Keratinocyte (primary cell): ENCODE data around the gene NUMBL. TPM values are rescaled to one million over a fixed set of nuclear protein-coding genes. Genes with fewer than 3 reads are reported as not detected.

Experiments used
- DNase-seq: peaks from one replicate; pipeline ENCODE4 v3.0.0-alpha.2; 2011; ENCODE audit warnings: low read depth, missing footprints, low spot score
- FAIRE-seq: peaks from 2 replicates; lab custom pipeline; 2011; peaks lifted over from hg19 to GRCh38; lab: Jason Lieb, UNC
- H2AFZ ChIP-seq: 2 replicates; pipeline ENCODE4 v1.6.0; 2012; ENCODE audit warnings: low read length, control low read depth, inconsistent platforms; ENCODE audit not compliant: control insufficient read depth
- H3K27ac ChIP-seq: 2 replicates; pipeline ENCODE4 v1.5.1; 2011; ENCODE audit warnings: low read length; ENCODE audit not compliant: control insufficient read depth, insufficient read depth
- H3K27me3 ChIP-seq: 3 replicates; pipeline ENCODE4 v1.6.0; 2011; ENCODE audit warnings: low read length; ENCODE audit not compliant: control insufficient read depth, insufficient read depth; ENCODE audit errors: extremely low read depth
- H3K36me3 ChIP-seq, 2 experiments: 2 replicates in 1 of 2; 3 replicates in 1 of 2; pipeline ENCODE4 v1.5.1; 2011; ENCODE audit warnings: low read length in 2 of 2, mild to moderate bottlenecking in 1 of 2; ENCODE audit not compliant: control insufficient read depth in 2 of 2, insufficient read depth in 2 of 2; ENCODE audit errors: extremely low read depth in 1 of 2
- H3K4me1 ChIP-seq: 3 replicates; pipeline ENCODE4 v1.5.1; 2011; ENCODE audit warnings: low read length; ENCODE audit not compliant: control insufficient read depth, insufficient read depth; ENCODE audit errors: extremely low read depth
- H3K4me2 ChIP-seq: 3 replicates; pipeline ENCODE4 v1.6.0; 2011; ENCODE audit warnings: low read depth, low read length; ENCODE audit not compliant: control insufficient read depth, insufficient read depth; ENCODE audit errors: extremely low read depth
- H3K4me3 ChIP-seq, 3 experiments: fragments of 200-600 bp in 1 of 3; sonication (generic) in 1 of 3; 2 replicates in 2 of 3; 3 replicates in 1 of 3; pipeline ENCODE4 v1.5.1; 2011 to 2016; ENCODE audit warnings: low read length in 3 of 3, mild to moderate bottlenecking in 3 of 3, control low read depth in 2 of 3, inconsistent platforms in 1 of 3, low read depth in 1 of 3, mixed read lengths in 1 of 3, mixed run types in 1 of 3, moderate library complexity in 1 of 3; ENCODE audit not compliant: control insufficient read depth in 2 of 3, insufficient read depth in 2 of 3; ENCODE audit errors: extremely low read depth in 1 of 3
- H3K79me2 ChIP-seq: 2 replicates; pipeline ENCODE4 v1.6.0; 2012; ENCODE audit warnings: low read length; ENCODE audit not compliant: control insufficient read depth, insufficient read depth
- H3K9ac ChIP-seq: 3 replicates; pipeline ENCODE4 v1.6.0; 2011; ENCODE audit warnings: low read length; ENCODE audit not compliant: control insufficient read depth, insufficient read depth; ENCODE audit errors: extremely low read depth
- H3K9me1 ChIP-seq: 3 replicates; pipeline ENCODE4 v1.6.0; 2011; ENCODE audit warnings: low read length; ENCODE audit not compliant: control insufficient read depth, insufficient read depth; ENCODE audit errors: extremely low read depth
- H3K9me3 ChIP-seq: 2 replicates; pipeline ENCODE4 v1.5.1; 2012; ENCODE audit warnings: low read depth, low read length; ENCODE audit not compliant: control insufficient read depth
- H4K20me1 ChIP-seq: 3 replicates; pipeline ENCODE4 v1.6.0; 2011; ENCODE audit warnings: low read length; ENCODE audit not compliant: control insufficient read depth, insufficient read depth; ENCODE audit errors: extremely low read depth
- EZH2 ChIP-seq: IDR thresholded peaks from one replicate; pipeline ENCODE4 v1.6.1; 2012; ENCODE audit warnings: inconsistent platforms, mild to moderate bottlenecking, low read length, moderate library complexity
- dilution Hi-C: fragments of 300-500 bp; cut with MboI; formaldehyde crosslinking; loops from one replicate; pipeline ENCODE4 v1.7.0; 2020; ENCODE audit warnings: low sequenced_read_pairs; ENCODE audit not compliant: extremely low pct_ligation_motif_present
- polyA plus RNA-seq, 5 experiments: library from polyadenylated mRNA; depleted of rRNA in 3 of 5; stranded (reverse) in 3 of 5; stranded (forward) in 1 of 5; unstranded in 1 of 5; fragments of >200 nt; gene quantifications; 1 replicate in 1 of 5; 2 replicates in 3 of 5; 3 replicates in 1 of 5; pipeline versions ENCODE4 v1.2.1 to v1.2.3, GENCODE V29; 2011 to 2012; ENCODE audit warnings: missing spikeins in 2 of 5, low read depth in 1 of 5, low replicate concordance in 1 of 5
- TF ChIP-seq, protein P1 (sequence below), 3 experiments: IDR thresholded peaks in 1 of 3; conservative IDR thresholded peaks in 1 of 3; optimal IDR thresholded peaks in 1 of 3; 2 replicates in 2 of 3; 3 replicates in 1 of 3; pipeline versions ENCODE3 to v1.5.1; 2011; ENCODE audit warnings: low read length in 3 of 3, mild to moderate bottlenecking in 3 of 3, moderate library complexity in 2 of 3, control low read depth in 1 of 3, inconsistent platforms in 1 of 3; ENCODE audit not compliant: insufficient read depth in 2 of 3; ENCODE audit errors: extremely low read depth in 1 of 3

NUMBL gene
- polyA plus RNA-seq, 1 donor (not counting 4 experiments of a cell fraction or from before 2014, with no cell fraction given) = 5.7 TPM

DNA sequence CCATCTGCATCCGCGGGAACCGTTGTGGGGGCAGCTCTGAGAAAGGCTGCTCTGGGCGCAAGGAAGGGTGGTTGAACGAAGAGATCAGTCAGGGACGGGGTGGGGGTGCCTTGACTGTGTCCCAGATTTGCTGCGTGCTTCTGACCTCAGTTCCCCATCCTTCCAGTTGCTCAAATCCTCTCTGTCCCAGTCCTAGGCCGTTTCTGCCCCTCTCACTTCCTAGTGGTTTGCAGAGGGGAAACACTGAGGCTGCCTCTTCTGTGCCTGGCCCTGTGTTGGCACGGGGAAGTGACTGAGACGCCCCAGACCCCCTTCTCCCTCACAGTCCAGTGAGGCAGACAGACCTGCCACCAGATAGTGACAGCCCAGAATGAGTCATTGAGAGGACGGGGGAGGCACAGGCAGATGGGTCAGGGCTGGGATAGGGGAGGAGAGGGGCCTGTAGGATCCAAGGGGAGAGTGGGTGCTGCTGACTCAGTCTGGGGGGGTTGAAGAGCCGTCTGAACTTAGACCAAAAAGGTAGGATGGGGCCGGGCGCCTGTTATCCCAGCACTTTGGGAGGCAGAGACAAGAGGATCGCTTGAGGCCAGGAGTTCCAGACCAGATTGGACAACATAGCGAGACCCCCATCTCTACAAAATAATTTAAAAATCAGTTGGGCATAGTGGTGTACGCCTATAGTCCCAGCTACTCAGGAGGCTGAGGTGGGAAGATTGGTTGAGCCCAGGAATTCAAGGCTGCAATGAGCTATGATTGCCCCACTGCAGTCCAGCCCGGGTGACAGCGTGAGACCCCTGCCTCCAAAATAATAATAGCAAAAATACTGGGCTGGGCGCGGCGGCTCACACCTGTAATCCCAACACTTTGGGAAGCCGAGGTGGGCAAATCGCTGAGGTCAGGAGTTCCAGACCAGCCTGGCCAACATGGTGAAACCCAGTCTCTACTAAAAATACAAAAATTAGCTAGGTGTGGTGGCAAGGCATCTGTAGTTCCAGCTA is 26.5 kb downstream of the NUMBL start:
- Histone ChIP-seq H3K79me2 (no peaks in the 10 kb centered on the region), H3K27ac (no peak overlapping the region), H3K4me2 (peak overlapping the region; percentile 84), H3K36me3 (peaks cover 2 to 5% of the 10 kb centered on the region in 2 experiments), H3K4me3 (peak overlapping the region in 1 of 3 experiments; percentile 64), H3K4me1 (peaks cover 14% of the 10 kb centered on the region), H3K9me1 (no peaks in the 10 kb centered on the region), H3K9me3 (no peaks in the 10 kb centered on the region), H3K27me3 (no peaks in the 10 kb centered on the region), H4K20me1 (no peaks in the 10 kb centered on the region), H3K9ac (no peak overlapping the region), H2AFZ (no peak overlapping the region)
- no peak for FAIRE-seq
- dilution Hi-C loops = no loop called here
- DNase-seq = no peak
- no peak for TF ChIP-seq EZH2
- TF ChIP-seq, protein P1, sequence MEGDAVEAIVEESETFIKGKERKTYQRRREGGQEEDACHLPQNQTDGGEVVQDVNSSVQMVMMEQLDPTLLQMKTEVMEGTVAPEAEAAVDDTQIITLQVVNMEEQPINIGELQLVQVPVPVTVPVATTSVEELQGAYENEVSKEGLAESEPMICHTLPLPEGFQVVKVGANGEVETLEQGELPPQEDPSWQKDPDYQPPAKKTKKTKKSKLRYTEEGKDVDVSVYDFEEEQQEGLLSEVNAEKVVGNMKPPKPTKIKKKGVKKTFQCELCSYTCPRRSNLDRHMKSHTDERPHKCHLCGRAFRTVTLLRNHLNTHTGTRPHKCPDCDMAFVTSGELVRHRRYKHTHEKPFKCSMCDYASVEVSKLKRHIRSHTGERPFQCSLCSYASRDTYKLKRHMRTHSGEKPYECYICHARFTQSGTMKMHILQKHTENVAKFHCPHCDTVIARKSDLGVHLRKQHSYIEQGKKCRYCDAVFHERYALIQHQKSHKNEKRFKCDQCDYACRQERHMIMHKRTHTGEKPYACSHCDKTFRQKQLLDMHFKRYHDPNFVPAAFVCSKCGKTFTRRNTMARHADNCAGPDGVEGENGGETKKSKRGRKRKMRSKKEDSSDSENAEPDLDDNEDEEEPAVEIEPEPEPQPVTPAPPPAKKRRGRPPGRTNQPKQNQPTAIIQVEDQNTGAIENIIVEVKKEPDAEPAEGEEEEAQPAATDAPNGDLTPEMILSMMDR (optimal IDR thresholded peaks at IDR 0.05 in 1 of 3, IDR thresholded peaks at IDR 0.05 in 1 of 3, conservative IDR thresholded peaks at IDR 0.05 in 1 of 3; ENCODE audit: extremely low read depth in 1 of 3, insufficient read depth in 2 of 3, low read length in 3 of 3) = no peak

DNA sequence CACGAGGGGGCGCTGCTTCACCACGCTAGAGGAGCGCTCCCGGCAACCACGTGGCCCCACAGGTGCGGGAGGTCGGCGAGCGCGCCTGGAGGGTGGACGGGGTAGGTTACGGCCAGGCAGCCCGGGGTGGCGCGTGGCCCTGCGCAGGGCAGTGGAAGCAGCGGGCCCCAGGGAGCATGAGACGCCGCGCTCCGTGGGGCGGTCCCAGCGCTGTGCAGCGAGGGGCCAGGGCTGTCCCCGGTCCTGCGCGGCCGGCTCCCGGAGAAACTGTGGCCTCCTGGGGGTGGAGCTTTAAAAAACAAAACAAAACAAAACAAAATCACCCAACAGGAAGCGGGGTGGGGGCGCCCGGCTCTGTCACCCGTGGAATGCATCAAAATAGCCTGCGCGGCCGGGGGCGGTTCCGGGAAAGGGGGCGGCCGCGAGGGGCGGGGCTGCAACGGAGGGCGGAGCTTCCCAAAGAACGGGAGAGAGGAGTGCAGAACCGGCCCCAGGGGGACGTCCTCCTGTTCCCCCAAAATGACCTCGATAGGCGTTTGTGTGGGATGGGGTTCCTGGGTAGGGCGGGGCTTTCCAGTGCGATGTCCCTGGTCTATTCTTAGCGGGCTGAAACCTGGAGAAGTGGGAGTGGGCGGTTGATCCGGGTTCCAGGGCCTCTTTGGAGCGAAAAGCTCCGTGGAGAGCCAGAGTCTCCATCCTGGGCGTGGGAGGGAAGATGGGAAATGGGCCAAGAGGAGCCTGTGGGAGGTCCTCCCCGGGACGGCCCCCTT is 27.3 kb downstream of the NUMBL start:
- Histone ChIP-seq H3K4me3 (peak overlapping the region; percentile 61 to 80 (median 64)), H2AFZ (peak overlapping the region; percentile 84), H3K79me2 (no peaks in the 10 kb centered on the region), H3K9me1 (no peaks in the 10 kb centered on the region), H3K4me2 (peak overlapping the region; percentile 84), H3K36me3 (peaks cover 0 to under 1% of the 10 kb centered on the region in 2 experiments), H3K4me1 (peaks cover 14% of the 10 kb centered on the region), H3K9ac (peak overlapping the region; percentile 78), H3K27me3 (no peaks in the 10 kb centered on the region), H4K20me1 (no peaks in the 10 kb centered on the region), H3K27ac (no peak overlapping the region), H3K9me3 (no peaks in the 10 kb centered on the region)
- DNase-seq (no peak), FAIRE-seq (no peak)
- TF ChIP-seq EZH2 = no peak
- TF ChIP-seq, protein P1 (optimal IDR thresholded peaks at IDR 0.05 in 1 of 3, IDR thresholded peaks at IDR 0.05 in 1 of 3, conservative IDR thresholded peaks at IDR 0.05 in 1 of 3; ENCODE audit: extremely low read depth in 1 of 3, insufficient read depth in 2 of 3, low read length in 3 of 3) = peak in 1 of 3 experiments; percentile 91
- dilution Hi-C loops = no loop called here
